Esophagus muscularis mucosa (tissue), 4 donors: Measurements from ENCODE around the gene CRISP3. TPM values are rescaled to one million over a fixed set of nuclear protein-coding genes. Genes with fewer than 3 reads are reported as not detected.

Experiments
- DNase-seq: peaks from one replicate; pipeline ENCODE4 v3.0.0-alpha.2; 2017; ENCODE audit errors: extremely low spot score
- H3K27ac ChIP-seq, 4 donors: fragments of 200-600 bp; sonication (generic); replicated peaks in 1 of 4; 1 replicate in 3 of 4; 2 replicates in 1 of 4; pipeline ENCODE4 v1.5.1; 2016 to 2019; ENCODE audit warnings: mild to moderate bottlenecking in 1 of 4
- H3K27me3 ChIP-seq, 4 donors: fragments of 200-600 bp; sonication (generic); one replicate each; pipeline versions ENCODE4 v1.5.1 to v1.6.0; 2016 to 2019
- H3K36me3 ChIP-seq, 4 donors: fragments of 200-600 bp; sonication (generic); one replicate each; pipeline ENCODE4 v1.5.1; 2016 to 2019
- H3K4me1 ChIP-seq, 4 donors: fragments of 200-600 bp; sonication (generic); one replicate each; pipeline ENCODE4 v1.5.1; 2016 to 2019
- H3K4me3 ChIP-seq, 4 donors: fragments of 200-600 bp; sonication (generic); 1 replicate in 2 of 4; 2 replicates in 2 of 4; pipeline ENCODE4 v1.5.1; 2016 to 2019; ENCODE audit warnings: mild to moderate bottlenecking in 4 of 4, moderate library complexity in 1 of 4
- H3K9me3 ChIP-seq, 4 donors: fragments of 200-600 bp; sonication (generic); 1 replicate in 3 of 4; 2 replicates in 1 of 4; pipeline ENCODE4 v1.5.1; 2016 to 2019
- CTCF ChIP-seq, 3 experiments: fragments of 200-600 bp in 2 of 3; fragments of 450-650 bp in 1 of 3; sonication (generic) in 2 of 3; IDR thresholded peaks; one replicate each; pipeline ENCODE4 v1.5.1; 2017 to 2019; ENCODE audit warnings: antibody characterized with exemption in 3 of 3, mild to moderate bottlenecking in 2 of 3, moderate library complexity in 1 of 3
- EP300 ChIP-seq: sonication (generic); formaldehyde crosslinking; IDR thresholded peaks from one replicate; pipeline ENCODE4 v1.6.1; 2017; ENCODE audit warnings: antibody characterized with exemption
- POLR2A ChIP-seq: fragments of 450-650 bp; IDR thresholded peaks from one replicate; pipeline ENCODE4 v1.6.1; 2017; ENCODE audit warnings: antibody characterized with exemption, moderate library complexity, mild to moderate bottlenecking, low read depth
- POLR2AphosphoS5 ChIP-seq, 2 donors: sonication (generic); formaldehyde crosslinking; IDR thresholded peaks; one replicate each; pipeline ENCODE4 v1.6.1; 2017; ENCODE audit warnings: antibody characterized with exemption in 2 of 2
- WGBS: methylation state at CpG from one replicate; pipeline ENCODE4 v1.1.5; 2018; 5-methylcytosine and 5-hydroxymethylcytosine counted together
- intact Hi-C: fragments of 100-400 bp; cut with DNase I; formaldehyde crosslinking; loops from one replicate; pipeline ENCODE4 v1.15.1; 2023
- total RNA-seq, 4 donors: library from RNA; depleted of rRNA; stranded (reverse); fragments of >200 nt; gene quantifications; one replicate each; pipeline versions ENCODE4 v1.1.0 to v1.2.1, GENCODE V29; 2016

The CRISP3 gene
- total RNA-seq, 4 donors from 2014 or later = 0.33 to 1.2 TPM; not detected in 2

GRCh38 chr6:49698478-49698877 lies 45.7 kb downstream of the CRISP3 start:
- intact Hi-C loops = no loop called here
- Histone ChIP-seq H3K4me1 (no peaks in the 10 kb centered on the region), H3K9me3 (peaks cover 0 to 15% (median 6%) of the 10 kb centered on the region in 4 donors), H3K27me3 (no peaks in the 10 kb centered on the region), H3K4me3 (no peak overlapping the region), H3K36me3 (no peaks in the 10 kb centered on the region), H3K27ac (no peak overlapping the region)
- no peak for TF ChIP-seq POLR2AphosphoS5 (IDR thresholded peaks at IDR 0.05)
- TF ChIP-seq POLR2A = no peak
- no peak for TF ChIP-seq EP300
- no peak for TF ChIP-seq CTCF (IDR thresholded peaks at IDR 0.05)
- DNase-seq = no peak

GRCh38 chr6:49693512-49693911 lies 50.7 kb downstream of the CRISP3 start:
- Histone ChIP-seq H3K4me3 (no peak overlapping the region), H3K36me3 (no peaks in the 10 kb centered on the region), H3K27ac (no peak overlapping the region), H3K27me3 (no peaks in the 10 kb centered on the region), H3K4me1 (no peaks in the 10 kb centered on the region), H3K9me3 (peaks cover 0 to 20% (median 7%) of the 10 kb centered on the region in 4 donors)
- no peak for DNase-seq
- WGBS = 76% methylated on average over 1 of the region's 1 CpG
- no peak for TF ChIP-seq POLR2A
- no peak for TF ChIP-seq POLR2AphosphoS5 (IDR thresholded peaks at IDR 0.05)
- TF ChIP-seq CTCF (IDR thresholded peaks at IDR 0.05) = no peak
- TF ChIP-seq EP300 = no peak
- intact Hi-C loops = no loop called here

GRCh38 chr6:49692534-49692933 lies 51.7 kb downstream of the CRISP3 start:
- 77% methylated on average over 2 of the region's 2 CpGs for WGBS
- intact Hi-C loops = no loop called here
- H3K27me3 ChIP-seq = no peaks in the 10 kb centered on the region
- H3K4me1 ChIP-seq = no peaks in the 10 kb centered on the region
- DNase-seq = no peak
- no peak overlapping the region for H3K27ac ChIP-seq
- TF ChIP-seq POLR2AphosphoS5 (IDR thresholded peaks at IDR 0.05) = no peak
- TF ChIP-seq POLR2A = no peak
- TF ChIP-seq CTCF (IDR thresholded peaks at IDR 0.05) = no peak
- no peak for TF ChIP-seq EP300
- no peak overlapping the region for H3K4me3 ChIP-seq
- no peaks in the 10 kb centered on the region for H3K36me3 ChIP-seq
- peaks cover 0 to 20% (median 7%) of the 10 kb centered on the region in 4 donors for H3K9me3 ChIP-seq

Other genes with a start within 250 kb of the CRISP3 start
- gene GLYATL3, start 244.5 kb downstream of the CRISP3 start, total RNA-seq = not detected
- 1 to 10 TPM; 1.2 to 2.5 (median 1.9) TPM for gene C6orf141, start 193.7 kb downstream of the CRISP3 start, total RNA-seq
- gene RHAG, start 107.5 kb downstream of the CRISP3 start, total RNA-seq = 1 to 10 TPM in 1 of 4 donors, under 1 TPM in 2, not detected in 1; 0.42 to 1.4 (median 0.99) TPM
- gene CRISP2, start 30.8 kb downstream of the CRISP3 start, total RNA-seq = not detected
- not detected for gene PGK2, start 42.9 kb upstream of the CRISP3 start, total RNA-seq
- not detected for gene CRISP1, start 122.1 kb upstream of the CRISP3 start, total RNA-seq
- gene DEFB114, start 219.8 kb upstream of the CRISP3 start, total RNA-seq = not detected
- not detected for gene DEFB113, start 225.2 kb upstream of the CRISP3 start, total RNA-seq